ENCODE data around the gene CETP.

CETP gene

DNA sequence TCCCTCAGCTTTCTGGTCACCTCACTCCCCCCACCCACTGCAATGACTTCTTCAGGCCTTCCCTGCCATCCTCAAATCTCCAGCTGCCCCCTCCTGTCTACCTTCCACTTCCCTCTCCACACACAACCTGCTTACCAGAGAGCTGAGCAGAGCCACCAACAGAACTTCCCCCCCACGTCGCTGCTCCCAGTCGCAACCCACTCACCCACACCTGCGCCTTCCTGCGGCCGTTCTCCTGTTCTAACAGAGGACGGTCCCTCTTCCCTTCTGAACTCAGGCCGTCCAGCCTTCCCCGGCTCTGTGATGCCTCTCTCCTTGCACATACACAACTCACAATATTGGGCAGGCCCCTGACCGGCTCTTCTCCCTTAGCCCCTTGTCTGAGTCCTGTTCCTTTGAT is 14.0 kb downstream of the CETP start:
- no peak overlapping the region for H3K4me3 ChIP-seq (ENCODE audit: low read length)
- no peak for DNase-seq (ENCODE audit: low read depth)
- TF ChIP-seq, protein P1, sequence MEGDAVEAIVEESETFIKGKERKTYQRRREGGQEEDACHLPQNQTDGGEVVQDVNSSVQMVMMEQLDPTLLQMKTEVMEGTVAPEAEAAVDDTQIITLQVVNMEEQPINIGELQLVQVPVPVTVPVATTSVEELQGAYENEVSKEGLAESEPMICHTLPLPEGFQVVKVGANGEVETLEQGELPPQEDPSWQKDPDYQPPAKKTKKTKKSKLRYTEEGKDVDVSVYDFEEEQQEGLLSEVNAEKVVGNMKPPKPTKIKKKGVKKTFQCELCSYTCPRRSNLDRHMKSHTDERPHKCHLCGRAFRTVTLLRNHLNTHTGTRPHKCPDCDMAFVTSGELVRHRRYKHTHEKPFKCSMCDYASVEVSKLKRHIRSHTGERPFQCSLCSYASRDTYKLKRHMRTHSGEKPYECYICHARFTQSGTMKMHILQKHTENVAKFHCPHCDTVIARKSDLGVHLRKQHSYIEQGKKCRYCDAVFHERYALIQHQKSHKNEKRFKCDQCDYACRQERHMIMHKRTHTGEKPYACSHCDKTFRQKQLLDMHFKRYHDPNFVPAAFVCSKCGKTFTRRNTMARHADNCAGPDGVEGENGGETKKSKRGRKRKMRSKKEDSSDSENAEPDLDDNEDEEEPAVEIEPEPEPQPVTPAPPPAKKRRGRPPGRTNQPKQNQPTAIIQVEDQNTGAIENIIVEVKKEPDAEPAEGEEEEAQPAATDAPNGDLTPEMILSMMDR (IDR thresholded peaks at IDR 0.05; ENCODE audit: insufficient read depth, low read depth, low read length, missing control alignments), result no peak

DNA sequence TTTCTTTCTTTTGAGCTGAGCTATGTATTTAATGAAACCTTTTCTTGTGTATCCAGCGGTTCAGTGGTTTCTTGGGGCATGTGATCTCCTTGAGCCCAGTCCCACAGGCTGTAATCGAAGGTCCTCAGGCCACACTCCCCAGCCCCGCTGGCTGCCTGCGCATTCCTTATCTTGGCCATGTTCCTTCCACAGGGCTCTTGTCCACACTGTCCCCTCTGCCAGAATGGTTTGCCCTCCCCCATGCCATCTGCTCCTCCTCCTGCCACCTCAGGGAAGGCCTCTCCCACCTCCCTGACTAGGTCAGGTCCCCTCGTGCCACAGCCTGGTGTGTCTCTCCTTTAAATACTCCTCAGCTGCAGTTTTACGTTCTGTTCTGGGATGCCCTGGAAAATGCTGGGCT is 15.5 kb downstream of the CETP start:
- DNase-seq (ENCODE audit: low read depth), result no peak
- H3K4me3 ChIP-seq (ENCODE audit: low read length), result no peak overlapping the region
- TF ChIP-seq, protein P1 (IDR thresholded peaks at IDR 0.05; ENCODE audit: insufficient read depth, low read depth, low read length, missing control alignments), result no peak

- H3K4me3 ChIP-seq (ENCODE audit: low read length), result no peak overlapping the region
- TF ChIP-seq, protein P1 (IDR thresholded peaks at IDR 0.05; ENCODE audit: insufficient read depth, low read depth, low read length, missing control alignments), result no peak
- DNase-seq (ENCODE audit: low read depth), result no peak
Measured at GRCh38 chr16:56977823-56978430, 16.2 kb downstream of the CETP start.

DNA sequence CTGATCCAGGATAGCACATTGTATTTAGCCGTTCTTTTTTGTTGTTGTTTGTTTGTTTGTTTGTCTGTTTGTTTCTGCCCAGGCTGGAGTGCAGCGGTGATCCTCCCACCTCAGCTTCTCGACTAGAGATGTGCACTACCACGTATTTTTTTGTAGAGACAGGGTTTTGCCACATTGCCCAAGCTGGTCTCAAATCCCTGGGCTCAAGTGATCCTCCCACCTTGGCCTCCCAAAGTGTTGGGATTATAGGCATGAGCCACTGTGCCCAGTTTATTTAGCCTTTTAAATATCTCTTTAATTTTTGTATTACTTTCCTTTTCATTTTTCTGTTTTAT is 18.4 kb downstream of the CETP start:
- DNase-seq (ENCODE audit: low read depth), result no peak
- no peak overlapping the region for H3K4me3 ChIP-seq (ENCODE audit: low read length)
- TF ChIP-seq, protein P1 (IDR thresholded peaks at IDR 0.05; ENCODE audit: insufficient read depth, low read depth, low read length, missing control alignments), result no peak

DNA sequence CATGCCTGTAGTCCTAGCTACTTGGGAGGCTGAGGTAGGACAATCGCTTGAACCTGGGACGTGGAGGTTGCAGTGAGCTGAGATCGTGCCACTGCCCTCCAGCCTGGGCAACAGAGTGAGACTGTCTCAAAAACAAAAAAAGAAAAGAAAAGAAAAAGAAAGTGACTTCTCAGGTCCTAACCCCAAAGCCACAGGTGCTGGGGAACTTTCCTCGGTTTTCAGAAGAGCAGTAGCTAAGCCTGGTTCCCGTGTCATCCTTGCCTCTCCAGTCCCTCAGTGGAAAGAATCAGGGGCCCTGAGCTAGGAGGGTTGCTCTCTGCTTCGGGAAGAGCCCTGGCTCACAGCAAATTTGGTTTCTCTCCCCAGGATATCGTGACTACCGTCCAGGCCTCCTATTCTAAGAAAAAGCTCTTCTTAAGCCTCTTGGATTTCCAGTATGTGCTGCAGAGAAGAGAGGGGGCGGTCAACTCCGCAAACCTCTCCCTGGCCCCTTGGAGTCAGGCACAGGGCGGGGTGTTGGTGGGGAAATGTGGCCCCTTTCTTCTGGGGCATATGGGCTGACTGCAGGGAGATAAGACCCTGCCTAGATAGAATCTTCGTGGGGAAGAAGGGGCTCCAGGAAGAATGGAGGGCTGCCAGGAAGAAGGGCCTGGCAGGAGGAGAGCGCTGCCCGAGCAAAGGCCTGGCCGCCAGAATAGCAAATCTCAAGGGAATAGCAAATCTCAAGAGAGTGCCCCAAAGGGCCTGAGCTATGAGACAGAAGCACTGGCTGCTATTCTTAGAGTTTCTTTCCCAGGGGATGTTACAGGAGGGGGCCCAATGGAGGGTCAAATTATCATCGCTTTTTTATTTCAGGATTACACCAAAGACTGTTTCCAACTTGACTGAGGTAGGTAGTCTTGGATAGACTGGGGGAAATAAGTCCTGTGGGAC is 19.3 kb downstream of the CETP start:
- DNase-seq (ENCODE audit: low read depth), result no peak
- no peak overlapping the region for H3K4me3 ChIP-seq (ENCODE audit: low read length)
- TF ChIP-seq, protein P1 (IDR thresholded peaks at IDR 0.05; ENCODE audit: insufficient read depth, low read depth, low read length, missing control alignments), result no peak

- TF ChIP-seq, protein P1 (IDR thresholded peaks at IDR 0.05; ENCODE audit: insufficient read depth, low read depth, low read length, missing control alignments), result no peak
- DNase-seq (ENCODE audit: low read depth), result no peak
- no peak overlapping the region for H3K4me3 ChIP-seq (ENCODE audit: low read length)
Measured at GRCh38 chr16:56981729-56982271, 20.1 kb downstream of the CETP start.
